ENCODE data around the gene GLO1.

GLO1 gene

GRCh38 chr6:38650207-38650752 is 52.7 kb downstream of the GLO1 start:
- Histone ChIP-seq H3K4me1 (ENCODE audit: insufficient read depth, low read length) (no peaks in the 10 kb centered on the region), H3K4me3 (ENCODE audit: low read length) (no peak overlapping the region), H3K27ac (ENCODE audit: low read length) (no peak overlapping the region), H3K27me3 (ENCODE audit: insufficient read depth, low read length) (no peaks in the 10 kb centered on the region), H3K9ac (ENCODE audit: low read depth, low read length) (no peak overlapping the region), H3K36me3 (ENCODE audit: insufficient read depth, low read depth, low read length) (no peaks in the 10 kb centered on the region), H3K9me3 (ENCODE audit: insufficient read depth, low read depth, low read length) (no peaks in the 10 kb centered on the region)

- Histone ChIP-seq H3K9ac (ENCODE audit: low read depth, low read length) (no peak overlapping the region), H3K9me3 (ENCODE audit: insufficient read depth, low read depth, low read length) (no peaks in the 10 kb centered on the region), H3K27ac (ENCODE audit: low read length) (no peak overlapping the region), H3K4me3 (ENCODE audit: low read length) (no peak overlapping the region), H3K4me1 (ENCODE audit: insufficient read depth, low read length) (no peaks in the 10 kb centered on the region), H3K27me3 (ENCODE audit: insufficient read depth, low read length) (no peaks in the 10 kb centered on the region), H3K36me3 (ENCODE audit: insufficient read depth, low read depth, low read length) (no peaks in the 10 kb centered on the region)
These were observed 53.2 kb downstream of the GLO1 start for GRCh38 chr6:38649744-38650143.

GRCh38 chr6:38648629-38649028 is 54.3 kb downstream of the GLO1 start:
- H3K9ac ChIP-seq (ENCODE audit: low read depth, low read length), result no peak overlapping the region

GRCh38 chr6:38646166-38646878 is 56.6 kb downstream of the GLO1 start:
- H3K27ac ChIP-seq (ENCODE audit: low read length), result no peak overlapping the region
- H3K4me1 ChIP-seq (ENCODE audit: insufficient read depth, low read length), result no peaks in the 10 kb centered on the region
- no peaks in the 10 kb centered on the region for H3K27me3 ChIP-seq (ENCODE audit: insufficient read depth, low read length)
- H3K9ac ChIP-seq (ENCODE audit: low read depth, low read length), result no peak overlapping the region
- no peaks in the 10 kb centered on the region for H3K9me3 ChIP-seq (ENCODE audit: insufficient read depth, low read depth, low read length)
- H3K4me3 ChIP-seq (ENCODE audit: low read length), result no peak overlapping the region
- H3K36me3 ChIP-seq (ENCODE audit: insufficient read depth, low read depth, low read length), result no peaks in the 10 kb centered on the region

More at GRCh38 chr6:38648629-38649028, 54.3 kb downstream of the GLO1 start:
- Histone ChIP-seq H3K27ac (ENCODE audit: low read length) (no peak overlapping the region), H3K4me3 (ENCODE audit: low read length) (no peak overlapping the region), H3K36me3 (ENCODE audit: insufficient read depth, low read depth, low read length) (no peaks in the 10 kb centered on the region), H3K4me1 (ENCODE audit: insufficient read depth, low read length) (no peaks in the 10 kb centered on the region), H3K9me3 (ENCODE audit: insufficient read depth, low read depth, low read length) (no peaks in the 10 kb centered on the region), H3K27me3 (ENCODE audit: insufficient read depth, low read length) (no peaks in the 10 kb centered on the region)

- Histone ChIP-seq H3K9ac (ENCODE audit: low read depth, low read length) (no peak overlapping the region), H3K4me1 (ENCODE audit: insufficient read depth, low read length) (no peaks in the 10 kb centered on the region), H3K27ac (ENCODE audit: low read length) (no peak overlapping the region), H3K4me3 (ENCODE audit: low read length) (no peak overlapping the region), H3K9me3 (ENCODE audit: insufficient read depth, low read depth, low read length) (no peaks in the 10 kb centered on the region), H3K27me3 (ENCODE audit: insufficient read depth, low read length) (no peaks in the 10 kb centered on the region), H3K36me3 (ENCODE audit: insufficient read depth, low read depth, low read length) (no peaks in the 10 kb centered on the region)
These were observed 58.0 kb downstream of the GLO1 start for GRCh38 chr6:38644951-38645350.

GRCh38 chr6:38640216-38640909 is 62.6 kb downstream of the GLO1 start:
- H3K9ac ChIP-seq (ENCODE audit: low read depth, low read length), result peak overlapping the region; percentile 81; the same call in 1 of the 2 replicates
- H3K27ac ChIP-seq (ENCODE audit: low read length), result no peak overlapping the region
- H3K4me1 ChIP-seq (ENCODE audit: insufficient read depth, low read length), result no peaks in the 10 kb centered on the region

GRCh38 chr6:38639498-38640215 is 63.3 kb downstream of the GLO1 start, which contains the start of gene BTBD9:
Gene BTBD9, minus strand, starts transcription at chr6:38639929.
- H3K9ac ChIP-seq (ENCODE audit: low read depth, low read length), result peak within 1 kb of the TSS; percentile 81
- no peaks in the 10 kb centered on the region for H3K36me3 ChIP-seq (ENCODE audit: insufficient read depth, low read depth, low read length)
- peak within 1 kb of the TSS; percentile 91 for H3K4me3 ChIP-seq (ENCODE audit: low read length)
- no peaks in the 10 kb centered on the region for H3K4me1 ChIP-seq (ENCODE audit: insufficient read depth, low read length)
- peak within 1 kb of the TSS; percentile 40 for H3K27ac ChIP-seq (ENCODE audit: low read length)
- 0 out of 2 replicates have a peak, but pooled peaks cover 5% of the 10 kb centered on the region for H3K27me3 ChIP-seq (ENCODE audit: insufficient read depth, low read length)
- H3K9me3 ChIP-seq (ENCODE audit: insufficient read depth, low read depth, low read length), result no peaks in the 10 kb centered on the region

More at GRCh38 chr6:38640216-38640909, 62.6 kb downstream of the GLO1 start:
- Histone ChIP-seq H3K27me3 (ENCODE audit: insufficient read depth, low read length) (0 out of 2 replicates have a peak, but pooled peaks cover 5% of the 10 kb centered on the region), H3K9me3 (ENCODE audit: insufficient read depth, low read depth, low read length) (no peaks in the 10 kb centered on the region), H3K4me3 (ENCODE audit: low read length) (peak overlapping the region; percentile 91), H3K36me3 (ENCODE audit: insufficient read depth, low read depth, low read length) (no peaks in the 10 kb centered on the region)

GRCh38 chr6:38638941-38639497 is 63.9 kb downstream of the GLO1 start:
- Histone ChIP-seq H3K36me3 (ENCODE audit: insufficient read depth, low read depth, low read length) (no peaks in the 10 kb centered on the region), H3K27ac (ENCODE audit: low read length) (peak overlapping the region; percentile 40), H3K9ac (ENCODE audit: low read depth, low read length) (peak overlapping the region; percentile 81), H3K4me3 (ENCODE audit: low read length) (peak overlapping the region; percentile 91), H3K27me3 (ENCODE audit: insufficient read depth, low read length) (0 out of 2 replicates have a peak, but pooled peaks cover 5% of the 10 kb centered on the region), H3K4me1 (ENCODE audit: insufficient read depth, low read length) (no peaks in the 10 kb centered on the region), H3K9me3 (ENCODE audit: insufficient read depth, low read depth, low read length) (no peaks in the 10 kb centered on the region)

- Histone ChIP-seq H3K27ac (ENCODE audit: low read length) (no peak overlapping the region), H3K27me3 (ENCODE audit: insufficient read depth, low read length) (0 out of 2 replicates have a peak, but pooled peaks cover 5% of the 10 kb centered on the region), H3K36me3 (ENCODE audit: insufficient read depth, low read depth, low read length) (no peaks in the 10 kb centered on the region), H3K4me1 (ENCODE audit: insufficient read depth, low read length) (no peaks in the 10 kb centered on the region), H3K9me3 (ENCODE audit: insufficient read depth, low read depth, low read length) (no peaks in the 10 kb centered on the region), H3K9ac (ENCODE audit: low read depth, low read length) (no peak overlapping the region), H3K4me3 (ENCODE audit: low read length) (no peak overlapping the region)
These were observed 65.2 kb downstream of the GLO1 start for GRCh38 chr6:38637756-38638155.

GRCh38 chr6:38636027-38636426 is 66.9 kb downstream of the GLO1 start:
- Histone ChIP-seq H3K27ac (ENCODE audit: low read length) (no peak overlapping the region), H3K27me3 (ENCODE audit: insufficient read depth, low read length) (0 out of 2 replicates have a peak, but pooled peaks cover 5% of the 10 kb centered on the region), H3K36me3 (ENCODE audit: insufficient read depth, low read depth, low read length) (no peaks in the 10 kb centered on the region), H3K9ac (ENCODE audit: low read depth, low read length) (no peak overlapping the region), H3K4me1 (ENCODE audit: insufficient read depth, low read length) (no peaks in the 10 kb centered on the region), H3K4me3 (ENCODE audit: low read length) (no peak overlapping the region), H3K9me3 (ENCODE audit: insufficient read depth, low read depth, low read length) (no peaks in the 10 kb centered on the region)

- Histone ChIP-seq H3K27ac (ENCODE audit: low read length) (no peak overlapping the region), H3K9ac (ENCODE audit: low read depth, low read length) (no peak overlapping the region), H3K4me3 (ENCODE audit: low read length) (no peak overlapping the region), H3K9me3 (ENCODE audit: insufficient read depth, low read depth, low read length) (no peaks in the 10 kb centered on the region), H3K36me3 (ENCODE audit: insufficient read depth, low read depth, low read length) (no peaks in the 10 kb centered on the region), H3K4me1 (ENCODE audit: insufficient read depth, low read length) (no peaks in the 10 kb centered on the region), H3K27me3 (ENCODE audit: insufficient read depth, low read length) (0 out of 2 replicates have a peak, but pooled peaks cover 5% of the 10 kb centered on the region)
These were observed 68.4 kb downstream of the GLO1 start for GRCh38 chr6:38634518-38634917.

All from iPS-20b (cell line).